HepG2 (cell line): Measurements from ENCODE around the gene IGF1. TPM values are rescaled to one million over a fixed set of nuclear protein-coding genes. Genes with fewer than 3 reads are reported as not detected.

Experiments used
- ARID5B ChIP-seq: IDR thresholded peaks from 2 replicates; pipeline ENCODE4 v1.4.0; 2020; ENCODE audit warnings: mild to moderate bottlenecking, missing genetic modification reagents
- FOXA1 ChIP-seq, 2 experiments: fragments of 450-650 bp in 1 of 2; sonication (generic) in 1 of 2; formaldehyde crosslinking in 1 of 2; IDR thresholded peaks; 2 replicates each; pipeline versions ENCODE4 v1.4.0 to v1.6.1; 2016 to 2020; ENCODE audit warnings: missing genetic modification reagents in 1 of 2
- PTBP1 ChIP-seq: fragments of 200-400 bp; formaldehyde crosslinking; IDR thresholded peaks from 2 replicates; pipeline ENCODE4 v1.6.1; 2018; ENCODE audit warnings: low read length, low read depth; ENCODE audit not compliant: poor library complexity, severe bottlenecking
- REPIN1 ChIP-seq: sonication (generic); formaldehyde crosslinking; IDR thresholded peaks from 2 replicates; pipeline ENCODE4 v1.8.0; 2022; ENCODE audit warnings: missing genetic modification reagents, low read depth, mild to moderate bottlenecking, borderline replicate concordance
- SKI ChIP-seq: fragments of 450-650 bp; IDR thresholded peaks from one replicate; pipeline ENCODE4 v1.6.1; 2018; ENCODE audit warnings: mild to moderate bottlenecking; ENCODE audit not compliant: partially characterized antibody
- ZHX2 ChIP-seq, 2 experiments: sonication (generic) in 1 of 2; formaldehyde crosslinking in 1 of 2; IDR thresholded peaks; 2 replicates each; pipeline versions ENCODE4 v1.6.1 to v1.9.0; 2014 to 2022; ENCODE audit warnings: antibody characterized with exemption in 1 of 2, borderline replicate concordance in 1 of 2, inconsistent platforms in 1 of 2, low read depth in 1 of 2, missing genetic modification reagents in 1 of 2
- ZNF124 ChIP-seq: sonication (generic); formaldehyde crosslinking; IDR thresholded peaks from 2 replicates; pipeline ENCODE4 v1.4.0; 2020; ENCODE audit warnings: missing genetic modification reagents
- ZNF264 ChIP-seq: sonication (generic); formaldehyde crosslinking; IDR thresholded peaks from 2 replicates; pipeline ENCODE4 v1.4.0; 2020; ENCODE audit warnings: missing genetic modification reagents
- ZNF644 ChIP-seq: IDR thresholded peaks from 2 replicates; pipeline ENCODE4 v1.6.1; 2016; ENCODE audit warnings: low read depth
- ZNF713 ChIP-seq: sonication (generic); formaldehyde crosslinking; IDR thresholded peaks from 2 replicates; pipeline ENCODE4 v1.4.0; 2020; ENCODE audit warnings: mild to moderate bottlenecking, missing genetic modification reagents
- polyA plus RNA-seq, 8 experiments: library from polyadenylated mRNA; depleted of rRNA in 3 of 8; stranded (reverse) in 7 of 8; unstranded in 1 of 8; fragments of >200 nt; fragmentation: Illumina TruSeq in 4 of 8; extraction: Trizol in 4 of 8; gene quantifications; 2 replicates each; pipeline versions ENCODE4 v1.2.1 to v1.2.3, GENCODE V29; 2011 to 2016; ENCODE audit warnings: low read depth in 4 of 8, missing spikeins in 1 of 8, mixed read lengths in 1 of 8; ENCODE audit not compliant: insufficient read depth in 1 of 8
- total RNA-seq, 5 experiments: library from RNA; depleted of rRNA; stranded (reverse); fragments of >200 nt; fragmentation: Illumina TruSeq; extraction: Trizol; gene quantifications; 2 replicates each; pipeline ENCODE4 v1.2.3, GENCODE V29; 2016; ENCODE audit warnings: low read depth in 1 of 5
- TF ChIP-seq, protein P1 (sequence below): sonication (generic); formaldehyde crosslinking; conservative IDR thresholded peaks from 2 replicates; pipeline ENCODE4 v1.4.0; 2020; ENCODE audit warnings: missing genetic modification reagents

Gene IGF1
- total and polyA plus RNA-seq, 2 of the 13 experiments (the other 11 are each of a cell fraction or from before 2014, with no cell fraction given): not detected

GRCh38 chr12:102388469-102388868 is 91.9 kb downstream of the IGF1 start (continued):
- TF ChIP-seq ZNF713 (CRISPR knock-in tag): no peak
- no peak for TF ChIP-seq ZHX2 (IDR thresholded peaks at IDR 0.05; ENCODE audit: low read depth)
- TF ChIP-seq ZHX2 (CRISPR knock-in tag; IDR thresholded peaks at IDR 0.05; ENCODE audit: borderline replicate concordance): no peak
- TF ChIP-seq ZNF264 (CRISPR knock-in tag): no peak
- peak; percentile 42 for TF ChIP-seq SKI
- TF ChIP-seq ARID5B (CRISPR knock-in tag): peak; percentile 27; the same call in 1 of the 2 replicates
- TF ChIP-seq FOXA1 (IDR thresholded peaks at IDR 0.05): no peak
- TF ChIP-seq FOXA1 (CRISPR knock-in tag; IDR thresholded peaks at IDR 0.05): peak; percentile 22; the same call in 1 of the 2 replicates
- TF ChIP-seq PTBP1: no peak
- TF ChIP-seq ZNF124 (CRISPR knock-in tag): no peak
- no peak for TF ChIP-seq REPIN1 (CRISPR knock-in tag)
- TF ChIP-seq ZNF644 (CRISPR knock-in tag): 0 out of 2 replicates have a peak, but pooled peaks have one; percentile 20
- TF ChIP-seq, protein P1, sequence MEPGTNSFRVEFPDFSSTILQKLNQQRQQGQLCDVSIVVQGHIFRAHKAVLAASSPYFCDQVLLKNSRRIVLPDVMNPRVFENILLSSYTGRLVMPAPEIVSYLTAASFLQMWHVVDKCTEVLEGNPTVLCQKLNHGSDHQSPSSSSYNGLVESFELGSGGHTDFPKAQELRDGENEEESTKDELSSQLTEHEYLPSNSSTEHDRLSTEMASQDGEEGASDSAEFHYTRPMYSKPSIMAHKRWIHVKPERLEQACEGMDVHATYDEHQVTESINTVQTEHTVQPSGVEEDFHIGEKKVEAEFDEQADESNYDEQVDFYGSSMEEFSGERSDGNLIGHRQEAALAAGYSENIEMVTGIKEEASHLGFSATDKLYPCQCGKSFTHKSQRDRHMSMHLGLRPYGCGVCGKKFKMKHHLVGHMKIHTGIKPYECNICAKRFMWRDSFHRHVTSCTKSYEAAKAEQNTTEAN: no peak
